Putamen (tissue), 1 donor: ENCODE measurements around the gene DMAC2.
"Not testable (repeated sequence)": the region's sequence is repeated elsewhere in the genome, so short reads cannot be mapped to it uniquely, and the experiment has no call there.

Experiments used
- DNase-seq: peaks from one replicate; pipeline ENCODE4 v3.0.0-alpha.2; 2016; ENCODE audit warnings: low spot score

The DMAC2 gene

DNA sequence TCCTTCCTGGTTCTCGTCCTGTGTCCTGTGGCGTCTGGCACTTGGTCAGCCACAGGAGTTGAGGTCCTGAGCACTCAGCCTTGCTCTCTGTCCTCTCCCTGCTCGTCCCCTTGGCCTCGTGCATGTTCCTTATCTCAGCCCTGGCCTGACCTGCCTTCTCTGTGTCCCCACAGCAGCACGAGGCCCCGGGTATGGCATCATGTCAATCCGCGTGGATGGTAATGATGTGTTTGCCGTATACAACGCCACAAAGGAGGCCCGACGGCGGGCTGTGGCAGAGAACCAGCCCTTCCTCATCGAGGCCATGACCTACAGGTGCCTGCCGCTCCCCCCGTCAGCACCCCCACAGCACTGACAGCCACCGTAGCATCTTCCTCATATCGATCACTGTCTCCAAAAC lies 17.3 kb downstream of the DMAC2 start:
- DNase-seq = no peak

- DNase-seq = no peak
These were observed 17.7 kb downstream of the DMAC2 start for GRCh38 chr19:41421973-41422372.

DNA sequence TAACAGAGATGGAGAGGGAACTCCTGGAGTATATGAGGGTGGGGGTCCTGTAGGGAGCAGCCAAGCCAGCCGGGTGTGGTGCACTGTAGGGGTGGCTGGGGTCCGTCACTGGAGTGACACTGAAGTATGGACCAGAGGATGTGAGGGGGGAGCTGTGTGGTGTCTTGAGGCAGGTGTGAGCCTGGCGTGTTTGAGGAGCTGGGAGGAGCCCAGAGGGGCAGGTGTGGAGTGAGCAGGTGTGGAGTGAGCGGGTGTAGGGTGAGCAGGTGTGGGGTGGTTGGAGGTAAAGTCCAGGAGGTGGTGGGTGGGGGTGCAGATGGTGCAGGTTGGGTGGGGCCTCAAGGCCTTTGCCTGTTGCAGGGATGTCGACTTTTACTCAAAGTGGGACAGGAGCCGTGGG lies 18.4 kb downstream of the DMAC2 start:
- DNase-seq = no peak

- DNase-seq = no peak
These were observed 19.4 kb downstream of the DMAC2 start for GRCh38 chr19:41420101-41420880.

DNA sequence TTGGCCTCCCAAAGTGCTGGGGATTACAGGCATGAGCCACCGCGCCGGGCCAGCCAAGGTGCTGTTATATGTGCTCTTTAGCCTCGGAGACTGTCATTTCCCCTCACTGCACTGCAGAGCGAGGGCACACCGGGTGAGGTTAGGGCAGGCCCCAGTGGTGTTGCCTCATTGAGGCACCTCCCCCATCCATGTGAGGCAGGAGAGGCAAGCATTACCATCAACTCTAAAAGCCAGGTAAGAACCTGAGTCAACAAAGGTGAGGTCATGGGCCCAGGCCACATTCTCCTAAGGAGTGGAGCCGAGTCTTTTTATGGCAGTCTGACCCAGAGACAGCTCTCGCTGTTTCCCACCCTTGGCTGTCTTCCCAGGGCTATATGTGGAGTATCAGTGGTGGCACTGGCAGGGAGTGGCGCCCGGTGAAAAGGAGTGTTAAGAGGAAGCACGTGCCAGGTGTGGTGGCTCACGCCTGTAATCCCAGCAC lies 23.5 kb downstream of the DMAC2 start:
- DNase-seq = no peak

GRCh38 chr19:41415154-41415571 lies 24.5 kb downstream of the DMAC2 start:
- no peak for DNase-seq

GRCh38 chr19:41414461-41414860 lies 25.3 kb downstream of the DMAC2 start:
- DNase-seq = no peak

DNA sequence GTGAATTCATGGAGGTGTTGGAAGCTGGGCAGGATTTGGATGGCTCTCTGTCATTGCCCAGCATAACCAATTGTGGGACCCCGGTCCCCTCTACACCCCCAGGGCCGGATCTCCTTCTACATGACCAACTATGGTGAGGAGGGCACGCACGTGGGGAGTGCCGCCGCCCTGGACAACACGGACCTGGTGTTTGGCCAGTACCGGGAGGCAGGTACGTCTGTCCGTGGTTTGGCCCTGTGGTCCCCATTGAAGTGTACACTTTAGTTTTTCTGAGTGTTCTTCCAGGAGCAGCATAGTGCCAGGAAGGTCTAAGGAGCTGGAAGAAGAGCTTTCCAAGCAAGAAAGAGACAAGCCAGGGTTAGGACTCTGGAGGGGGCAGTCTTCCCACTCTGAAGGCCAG lies 25.8 kb downstream of the DMAC2 start:
- DNase-seq = no peak

GRCh38 chr19:41412953-41413352 lies 26.8 kb downstream of the DMAC2 start:
- no peak for DNase-seq

DNA sequence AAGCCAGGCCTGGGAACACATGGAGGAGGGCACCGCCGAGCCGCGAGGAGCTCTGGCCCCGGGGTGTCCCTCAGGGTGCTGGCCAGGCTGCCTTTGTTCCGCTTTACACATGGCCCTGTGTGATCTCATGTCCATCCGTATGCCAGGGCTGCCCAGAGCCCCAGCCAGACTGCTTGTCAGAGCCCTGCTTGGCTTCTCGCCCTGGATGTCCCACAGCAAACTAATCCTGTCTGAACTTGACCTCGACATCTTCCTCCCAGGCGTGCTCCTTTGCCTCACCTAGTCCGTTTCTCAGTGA lies 27.8 kb downstream of the DMAC2 start:
- peak; percentile 62 for DNase-seq

- DNase-seq = no peak
These were observed 28.4 kb downstream of the DMAC2 start for GRCh38 chr19:41411100-41411967.

GRCh38 chr19:41410336-41411054 lies 29.2 kb downstream of the DMAC2 start:
- no peak for DNase-seq

- no peak for DNase-seq
These were observed 30.4 kb downstream of the DMAC2 start for GRCh38 chr19:41409288-41409687.

DNA sequence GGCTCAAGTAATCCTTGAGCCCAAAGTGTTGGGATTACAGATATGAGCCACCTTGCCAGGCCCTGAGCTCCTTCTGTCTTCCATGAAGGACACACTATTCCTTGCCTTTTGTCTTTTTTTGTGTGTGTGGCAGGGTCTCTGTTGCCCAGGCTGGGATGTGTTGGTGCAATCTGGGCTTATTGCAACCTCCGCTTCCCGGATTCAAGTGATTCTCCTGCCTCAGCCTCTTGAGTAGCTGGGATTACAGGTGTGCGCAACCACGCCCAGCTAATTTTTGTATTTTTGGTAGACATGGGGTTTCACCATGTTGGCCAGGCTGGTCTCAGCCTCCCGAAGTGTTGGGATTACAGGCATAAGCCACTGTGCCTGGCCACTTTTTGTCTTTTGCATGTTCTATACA lies 30.9 kb downstream of the DMAC2 start:
- DNase-seq = not testable (repeated sequence)

DNA sequence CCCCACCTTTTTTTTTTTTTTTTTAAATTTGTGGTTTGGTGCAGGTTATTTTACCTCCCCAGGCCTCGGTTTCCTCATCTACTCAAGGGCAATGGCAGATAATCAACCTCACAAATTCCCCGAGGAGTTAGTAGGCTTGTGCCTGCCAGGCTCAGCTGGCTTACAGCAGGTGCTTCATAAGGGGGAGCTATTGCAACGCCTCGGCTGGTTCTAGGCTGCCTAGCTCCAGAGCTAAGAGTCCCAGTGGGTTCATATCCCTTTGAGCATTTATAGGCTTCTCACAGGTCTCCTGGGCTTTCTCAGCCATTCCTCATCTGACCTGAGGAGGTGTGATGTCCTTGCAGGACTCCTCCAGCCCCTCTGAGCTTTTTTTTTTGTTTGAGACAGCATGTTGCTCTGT lies 31.5 kb downstream of the DMAC2 start:
- DNase-seq = no peak

- no peak for DNase-seq
These were observed 32.4 kb downstream of the DMAC2 start for GRCh38 chr19:41407271-41407670.

- no peak for DNase-seq
These were observed 33.9 kb downstream of the DMAC2 start for GRCh38 chr19:41405776-41406175.

DNA sequence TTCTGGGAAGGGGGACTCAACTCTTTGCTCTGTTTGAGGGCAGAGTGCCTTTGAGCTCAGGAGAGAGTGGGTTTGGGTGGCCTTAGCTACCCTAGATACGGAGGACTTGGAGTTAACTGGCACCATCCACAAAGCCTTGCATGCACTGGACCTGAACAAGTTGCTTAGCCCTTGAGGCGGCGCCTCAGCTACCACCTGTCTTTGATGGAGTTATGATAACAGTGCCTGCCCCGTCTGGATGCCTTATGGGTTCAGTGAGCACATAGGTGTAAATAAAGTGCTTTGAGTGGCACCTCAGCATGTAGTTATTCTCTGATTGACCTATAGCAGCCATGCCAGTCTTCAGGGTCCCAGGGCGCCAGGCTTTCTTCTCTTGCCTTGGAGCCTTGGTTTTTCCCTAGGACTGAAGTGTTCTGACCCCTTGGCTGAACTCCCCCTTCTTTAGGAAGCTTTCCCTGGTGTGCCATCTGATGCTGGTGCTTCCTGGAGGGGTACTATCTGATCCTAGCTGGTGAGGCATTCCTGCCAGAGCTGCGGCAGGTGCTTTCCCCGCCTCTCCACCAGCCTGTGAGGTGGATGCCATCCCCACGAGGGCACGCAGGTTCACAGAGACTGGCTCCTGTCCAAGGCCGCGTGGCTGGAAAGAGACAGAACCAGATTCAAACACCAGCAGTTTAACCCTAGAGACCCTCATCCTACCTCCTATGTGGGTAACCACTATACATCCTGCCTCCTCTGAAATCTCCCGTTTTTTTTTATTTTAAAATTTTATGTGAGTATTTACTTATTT lies 36.3 kb downstream of the DMAC2 start:
- DNase-seq = no peak

- DNase-seq = no peak
These were observed 37.7 kb downstream of the DMAC2 start for GRCh38 chr19:41402010-41402409.

DNA sequence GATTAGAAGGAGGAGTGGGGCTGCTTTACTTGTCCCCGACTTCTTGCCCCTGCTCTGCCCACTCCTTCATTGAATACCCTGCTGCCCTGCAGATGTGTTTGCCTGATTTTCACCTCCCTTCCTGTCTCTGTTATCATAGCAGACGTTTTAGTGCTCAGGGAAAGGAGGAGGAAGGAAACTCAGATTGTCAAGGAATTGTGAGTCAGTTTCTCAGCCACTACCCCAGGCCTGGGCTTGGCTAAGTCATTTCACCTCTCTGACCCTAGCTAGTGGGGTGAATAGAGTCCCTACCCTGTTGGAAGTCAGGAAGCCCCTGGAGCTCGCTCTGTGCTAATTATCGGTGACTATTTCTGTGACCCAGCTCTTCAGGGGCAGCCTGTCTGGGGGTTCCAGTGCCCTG lies 38.2 kb downstream of the DMAC2 start:
- DNase-seq = no peak

GRCh38 chr19:41399525-41399924 lies 40.2 kb downstream of the DMAC2 start:
- no peak for DNase-seq

DNA sequence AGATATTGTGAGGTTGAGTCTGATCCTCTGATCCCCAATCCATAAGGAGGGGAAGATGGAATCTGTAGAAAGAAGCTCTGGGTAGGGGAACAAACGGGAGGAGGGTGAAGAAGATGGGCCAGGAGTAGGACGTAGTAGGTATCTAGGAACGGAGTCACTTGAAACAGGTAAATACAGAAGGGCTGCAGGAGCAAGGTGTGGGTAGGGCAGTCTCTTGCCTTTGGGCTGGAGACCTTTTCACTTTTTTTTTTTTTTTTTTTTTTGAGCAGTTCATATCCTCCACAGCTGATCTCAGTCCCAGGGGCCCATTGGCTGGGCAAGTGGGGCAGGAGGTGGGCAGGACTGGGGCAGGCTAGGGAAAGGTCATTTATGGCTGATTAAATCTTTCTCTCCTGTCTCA lies 40.6 kb downstream of the DMAC2 start:
- no peak for DNase-seq
